ENCODE results near the gene PSIP1.
A peak's percentile ranks its signal among the peaks of the same experiment; 100 is the strongest.
"Not testable (repeated sequence)": the region's sequence is repeated elsewhere in the genome, so short reads cannot be mapped to it uniquely, and the experiment has no call there.

The PSIP1 gene

DNA sequence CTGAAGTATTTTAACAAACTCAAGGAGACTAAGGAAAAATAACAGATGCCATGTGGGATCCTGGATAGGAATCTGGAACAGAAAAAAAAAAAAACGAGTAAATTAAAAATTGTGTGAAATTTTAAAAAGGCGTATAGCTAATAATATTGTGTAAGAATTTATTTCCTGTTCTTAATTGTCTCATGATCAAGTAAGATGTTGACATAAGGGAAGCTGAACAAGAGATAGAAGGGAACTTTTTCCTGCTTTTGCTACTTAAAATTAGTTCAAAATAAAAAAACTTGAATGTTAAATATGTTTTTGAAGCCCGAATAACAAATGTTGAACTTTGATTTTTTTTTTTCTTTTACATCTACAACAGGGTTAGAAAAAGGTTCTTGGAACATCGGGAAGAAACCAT is 77.6 kb downstream of the PSIP1 start:
- DNase-seq (ENCODE audit: low spot score), result no peak

GRCh38 chr9:15430920-15431844 is 79.6 kb downstream of the PSIP1 start:
- DNase-seq (ENCODE audit: low spot score), result peak; percentile 29

DNA sequence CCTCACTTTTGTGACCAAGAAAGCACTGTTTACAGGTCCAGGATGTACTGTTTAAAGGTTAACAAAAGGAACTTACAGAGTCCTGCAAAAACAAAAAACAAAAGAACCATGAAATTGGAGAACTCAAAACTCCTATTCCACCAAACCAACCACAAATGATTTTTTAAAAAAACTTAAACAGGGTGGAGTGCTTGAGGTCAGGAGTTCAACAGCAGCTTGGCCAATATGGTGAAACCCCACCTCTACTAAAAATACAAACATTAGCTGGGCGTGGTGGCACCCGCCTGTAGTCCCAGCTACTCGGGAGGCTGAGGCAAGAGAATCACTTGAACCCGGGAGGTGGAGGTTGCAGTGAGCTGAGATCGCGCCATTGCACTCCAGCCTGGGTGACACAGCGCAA is 83.1 kb downstream of the PSIP1 start:
- not testable (repeated sequence) for DNase-seq (ENCODE audit: low spot score)

DNA sequence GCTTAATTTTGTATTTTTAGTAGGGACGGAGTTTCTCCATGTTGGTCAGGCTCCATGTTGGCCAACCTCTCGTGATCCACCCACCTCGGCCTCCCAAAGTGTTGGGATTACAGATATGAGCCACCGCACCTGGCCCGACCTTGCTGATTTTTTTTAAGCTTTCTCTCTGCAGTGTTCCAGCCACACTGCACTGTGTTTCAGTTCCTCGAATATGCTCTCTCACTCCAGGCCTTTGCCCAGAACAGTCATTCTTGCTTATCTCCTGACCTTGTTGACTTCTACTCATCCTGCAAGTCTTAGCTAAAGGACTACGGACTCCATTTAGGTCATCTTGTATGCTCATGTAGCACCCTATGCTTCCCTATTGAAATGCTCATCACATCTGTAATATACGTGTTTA is 84.8 kb downstream of the PSIP1 start:
- DNase-seq (ENCODE audit: low spot score), result no peak

GRCh38 chr9:15423231-15423985 is 87.4 kb downstream of the PSIP1 start:
- no peak for DNase-seq (ENCODE audit: low spot score)

- peak; percentile 93 for DNase-seq (ENCODE audit: low spot score)
Measured at GRCh38 chr9:15422372-15423230, 88.2 kb downstream of the PSIP1 start, which contains the start of gene SNAPC3. Gene SNAPC3, plus strand, starts transcription at chr9:15422876. Its CDS starts 4 bp downstream, at chr9:15422880.

- no peak for DNase-seq (ENCODE audit: low spot score)
Measured at GRCh38 chr9:15421990-15422371, 88.8 kb downstream of the PSIP1 start.

DNA sequence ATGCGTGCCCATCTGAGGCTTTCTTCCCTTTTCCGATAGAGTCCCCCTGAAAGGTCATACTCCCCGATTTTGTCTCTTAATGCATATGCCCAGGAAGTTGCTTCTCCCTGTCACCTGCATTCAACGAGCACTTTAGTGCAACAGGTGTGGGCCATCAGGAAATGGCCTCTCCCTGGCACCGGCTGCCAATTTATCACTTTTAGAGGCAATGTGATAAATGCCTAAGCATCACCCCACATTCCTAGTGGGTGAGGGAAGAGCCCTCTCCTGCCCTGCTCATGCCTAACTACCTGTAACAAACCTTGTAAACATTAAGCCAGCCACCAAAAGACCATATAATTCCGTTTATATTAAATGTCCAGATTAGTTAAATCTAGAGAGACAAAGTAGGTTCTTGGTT is 89.2 kb downstream of the PSIP1 start:
- no peak for DNase-seq (ENCODE audit: low spot score)

- DNase-seq (ENCODE audit: low spot score), result no peak
Measured at GRCh38 chr9:15420796-15421195, 90.0 kb downstream of the PSIP1 start.

DNA sequence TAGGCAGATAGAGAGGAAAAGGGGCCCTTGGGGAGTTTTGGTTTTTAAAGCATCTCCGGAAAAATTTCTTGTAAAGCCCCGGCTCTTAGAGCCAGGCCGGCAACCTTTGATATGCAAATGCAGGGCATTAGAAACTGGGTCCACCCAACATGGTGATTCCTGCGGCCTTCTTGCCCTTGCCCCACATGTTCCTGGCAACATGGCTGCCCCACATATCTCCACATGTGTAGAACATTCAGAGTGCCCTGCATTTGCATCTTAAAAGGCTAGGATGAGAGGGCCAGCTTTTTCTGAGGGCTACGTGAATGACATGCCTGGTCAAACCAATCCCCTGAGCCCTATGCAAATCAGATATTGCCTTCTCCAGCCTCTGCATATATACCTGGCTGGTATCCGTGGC is 93.1 kb downstream of the PSIP1 start:
- no peak for DNase-seq (ENCODE audit: low spot score)

GRCh38 chr9:15416880-15417279 is 93.9 kb downstream of the PSIP1 start:
- no peak for DNase-seq (ENCODE audit: low spot score)
